NCI-H1092 (cell line): ENCODE results near the gene RAD21L1.

ENCODE experiments used
- DNase-seq: peaks from one replicate; lab custom pipeline; 2025; lab: John Stamatoyannopoulos, UW

RAD21L1 gene

GRCh38 chr20:1296117-1296610 lies 70.3 kb downstream of the RAD21L1 start:
- no peak for DNase-seq

- DNase-seq: no peak
These were observed 71.1 kb downstream of the RAD21L1 start for GRCh38 chr20:1296922-1297321.

GRCh38 chr20:1297486-1297885 lies 71.6 kb downstream of the RAD21L1 start:
- DNase-seq: no peak

GRCh38 chr20:1298166-1298565 lies 72.3 kb downstream of the RAD21L1 start:
- no peak for DNase-seq

- no peak for DNase-seq
These were observed 73.2 kb downstream of the RAD21L1 start for GRCh38 chr20:1298888-1299511.

GRCh38 chr20:1299522-1299921 lies 73.7 kb downstream of the RAD21L1 start:
- no peak for DNase-seq

GRCh38 chr20:1300083-1300840 lies 74.4 kb downstream of the RAD21L1 start:
- no peak for DNase-seq

- no peak for DNase-seq
These were observed 75.2 kb downstream of the RAD21L1 start for GRCh38 chr20:1301031-1301529.

GRCh38 chr20:1302685-1303541 lies 77.1 kb downstream of the RAD21L1 start:
- DNase-seq: no peak

- DNase-seq: no peak
These were observed 79.1 kb downstream of the RAD21L1 start for GRCh38 chr20:1304710-1305515.
